ENCODE measurements around the gene SDR39U1.
A peak's percentile ranks its signal among the peaks of the same experiment; 100 is the strongest.

SDR39U1 gene

GRCh38 chr14:24441904-24442239 lies 704 bp downstream of the SDR39U1 start:
- no peak for DNase-seq

DNA sequence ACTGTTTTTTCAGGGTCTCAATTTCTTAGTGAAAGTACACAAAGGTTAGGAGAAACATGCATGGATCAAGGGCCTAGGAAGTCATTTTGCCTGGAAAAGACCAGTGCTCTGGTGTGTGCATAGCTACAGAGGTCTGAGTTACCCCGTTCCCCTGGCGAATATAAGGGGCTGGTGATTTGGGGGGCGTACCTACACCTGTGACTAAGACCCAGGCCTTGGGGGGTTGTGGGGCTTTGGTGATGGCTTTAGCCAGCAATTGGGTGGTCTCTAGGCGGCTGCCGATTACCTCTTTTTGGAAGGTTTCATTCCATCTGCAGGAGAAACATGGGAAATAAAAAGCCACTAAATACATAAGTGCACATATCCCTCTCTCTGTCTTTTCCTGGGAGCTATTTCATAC lies 1.1 kb downstream of the SDR39U1 start:
- no peak for DNase-seq

GRCh38 chr14:24440606-24441399 lies 1.8 kb downstream of the SDR39U1 start:
- no peak for DNase-seq

DNA sequence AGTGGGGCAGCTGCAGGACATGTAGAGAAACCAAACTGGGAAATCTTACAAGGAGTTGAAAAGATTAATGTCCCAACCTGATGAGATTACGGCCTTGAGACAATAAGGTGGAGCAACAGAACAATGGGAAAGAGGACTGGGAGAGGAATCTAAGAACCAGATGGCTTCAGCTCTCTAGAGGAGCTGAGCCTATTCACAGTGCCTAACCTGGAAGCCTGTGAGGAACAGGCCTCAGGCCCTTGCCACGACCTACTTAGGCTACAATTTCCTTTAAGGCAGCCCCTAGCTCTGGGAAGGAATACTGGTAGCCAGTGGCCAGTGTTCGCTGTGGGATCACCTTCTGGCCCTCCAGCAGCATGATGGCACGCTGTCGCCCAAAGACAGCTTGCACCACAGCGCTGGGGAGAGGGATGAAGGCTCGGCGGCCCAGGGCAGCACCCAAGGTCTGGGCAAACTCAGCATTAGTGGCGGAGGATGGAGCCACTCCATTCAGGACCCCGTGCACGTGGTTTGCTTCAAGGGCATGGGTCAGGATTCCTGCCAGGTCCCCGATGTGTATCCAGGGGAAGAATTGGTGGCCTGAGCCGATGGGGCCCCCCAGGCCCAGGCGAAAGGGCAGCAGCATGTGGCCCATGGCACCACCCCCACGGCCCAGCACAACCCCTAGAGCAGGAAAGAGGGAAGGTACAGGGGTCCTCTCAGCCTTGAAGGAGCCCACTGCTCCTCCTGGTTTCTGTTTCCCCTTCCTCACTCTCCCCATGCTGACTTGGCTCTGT lies 2.6 kb downstream of the SDR39U1 start:
- DNase-seq: no peak

DNA sequence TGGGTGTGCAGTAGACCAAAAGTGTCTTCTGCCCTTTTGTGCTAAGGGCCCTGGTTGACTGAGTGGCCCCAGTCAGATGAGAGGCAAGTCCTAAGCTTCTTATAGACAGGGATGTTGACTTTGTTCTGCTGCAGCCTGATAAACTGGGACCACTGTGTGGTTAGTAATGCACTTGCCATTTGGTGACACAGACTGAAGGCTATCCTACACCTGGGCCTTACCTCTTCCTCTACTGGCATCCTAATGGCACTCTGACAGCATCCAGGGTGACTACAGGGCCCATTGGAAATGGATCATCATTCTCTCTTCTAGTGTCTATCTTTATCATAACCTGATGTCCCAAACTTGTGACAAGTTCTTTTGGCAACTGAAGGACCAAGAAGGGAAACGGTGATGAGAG lies 3.3 kb downstream of the SDR39U1 start:
- no peak for DNase-seq

GRCh38 chr14:24438223-24439097 lies 4.1 kb downstream of the SDR39U1 start:
- no peak for DNase-seq

DNA sequence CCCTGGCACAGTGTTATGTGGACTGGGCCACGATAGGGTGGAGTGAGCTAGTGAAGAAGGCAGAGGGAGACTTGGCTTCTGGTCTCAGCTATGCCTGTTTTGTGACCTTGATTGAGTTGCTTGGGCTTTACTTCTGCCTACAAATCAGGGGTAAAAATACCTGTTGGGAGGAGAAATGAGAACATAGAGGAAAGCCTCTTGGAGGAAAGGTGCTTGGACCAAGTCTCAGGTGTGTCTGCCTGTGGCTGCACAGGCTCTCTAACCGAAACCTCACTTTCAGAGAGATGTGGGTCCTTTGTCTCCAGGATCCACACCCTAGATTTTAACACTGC lies 4.9 kb downstream of the SDR39U1 start:
- DNase-seq: no peak

- DNase-seq: no peak
Measured at GRCh38 chr14:24437020-24437735, 5.4 kb downstream of the SDR39U1 start.

GRCh38 chr14:24436355-24437019 lies 6.1 kb downstream of the SDR39U1 start:
- peak; percentile 74 for DNase-seq

DNA sequence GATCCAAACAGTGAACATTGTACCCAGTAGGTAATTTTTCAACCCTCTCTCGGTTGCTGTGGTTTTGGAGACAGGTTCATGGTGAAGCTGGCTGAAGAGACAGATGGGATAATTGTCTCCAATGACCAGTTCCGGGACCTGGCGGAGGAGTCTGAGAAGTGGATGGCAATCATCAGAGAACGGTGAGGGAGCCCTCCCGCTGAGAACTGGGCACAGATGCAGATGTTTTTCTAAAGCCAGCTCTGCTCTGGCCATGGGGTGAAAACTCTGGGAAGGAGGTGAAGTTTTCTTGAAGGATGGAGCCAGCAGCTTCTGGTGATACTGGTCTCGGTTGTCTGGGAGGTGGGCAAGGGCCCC lies 6.6 kb downstream of the SDR39U1 start:
- DNase-seq: no peak

GRCh38 chr14:24435192-24435810 lies 7.3 kb downstream of the SDR39U1 start:
- DNase-seq: no peak

GRCh38 chr14:24434676-24435075 lies 7.9 kb downstream of the SDR39U1 start:
- no peak for DNase-seq

DNA sequence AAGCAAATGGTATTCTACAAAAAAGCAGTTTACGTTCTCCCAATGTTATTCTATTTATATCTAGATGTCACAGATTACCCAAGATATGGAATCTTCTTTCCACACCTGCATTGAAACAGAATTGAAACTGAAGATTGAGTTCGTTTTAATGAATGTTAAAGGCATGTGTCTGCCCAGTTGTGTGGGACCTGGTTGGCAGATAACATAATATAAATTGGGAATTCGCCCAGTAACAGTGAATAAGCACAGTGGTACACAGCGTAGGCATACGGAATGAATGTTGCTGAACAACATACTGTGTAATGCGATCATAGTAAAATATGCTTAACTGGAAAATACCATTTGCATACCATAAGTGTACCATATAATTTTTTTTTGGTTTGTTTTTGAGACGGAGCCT lies 8.5 kb downstream of the SDR39U1 start:
- DNase-seq: no peak

GRCh38 chr14:24432259-24433131 lies 10.1 kb downstream of the SDR39U1 start:
- no peak for DNase-seq

DNA sequence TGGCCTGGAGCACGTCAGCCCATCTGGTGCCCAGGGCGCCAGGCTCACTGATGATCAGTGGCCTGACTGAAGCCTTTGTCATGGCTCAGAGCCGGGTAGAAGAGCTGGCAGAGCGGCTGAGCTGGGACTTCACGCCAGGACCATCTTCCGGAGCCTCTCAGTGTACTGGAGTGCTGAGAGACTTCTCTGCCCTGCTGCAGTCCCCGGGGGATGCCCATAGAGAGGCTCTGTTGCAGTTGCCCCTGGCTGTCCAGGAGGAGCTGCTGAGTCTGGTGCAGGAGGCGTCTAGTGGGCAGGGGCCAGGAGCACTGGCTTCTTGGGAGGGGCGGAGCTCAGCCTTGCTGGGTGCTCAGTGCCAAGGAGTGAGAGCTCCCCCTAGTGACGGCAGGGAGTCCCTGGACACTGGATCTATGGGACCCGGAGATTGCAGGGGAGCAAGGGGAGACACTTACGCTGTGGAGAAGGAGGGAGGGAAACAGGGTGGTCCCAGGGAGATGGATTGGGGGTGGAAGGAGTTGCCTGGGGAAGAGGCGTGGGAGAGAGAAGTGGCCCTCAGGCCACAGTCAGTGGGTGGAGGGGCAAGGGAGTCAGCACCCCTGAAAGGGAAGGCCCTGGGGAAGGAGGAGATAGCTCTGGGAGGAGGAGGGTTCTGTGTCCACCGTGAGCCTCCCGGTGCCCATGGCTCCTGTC lies 10.9 kb downstream of the SDR39U1 start:
- DNase-seq: peak; percentile 91

GRCh38 chr14:24430682-24431568 lies 11.7 kb downstream of the SDR39U1 start:
- peak; percentile 72 for DNase-seq

- DNase-seq: peak; percentile 52
Measured at GRCh38 chr14:24430143-24430681, 12.4 kb downstream of the SDR39U1 start.

GRCh38 chr14:24429395-24430142 lies 13.0 kb downstream of the SDR39U1 start, which contains the start of the genes CBLN3 and KHNYN:
TSS of gene CBLN3 (minus strand) at chr14:24429668. CDS start at chr14:24429054, 614 bp downstream.
TSS of gene KHNYN (plus strand) at chr14:24429954. CDS start at chr14:24430731, 777 bp downstream.
- DNase-seq: peak; percentile 91
